ENCODE measurements around the gene CNTN5.

CNTN5 gene

DNA sequence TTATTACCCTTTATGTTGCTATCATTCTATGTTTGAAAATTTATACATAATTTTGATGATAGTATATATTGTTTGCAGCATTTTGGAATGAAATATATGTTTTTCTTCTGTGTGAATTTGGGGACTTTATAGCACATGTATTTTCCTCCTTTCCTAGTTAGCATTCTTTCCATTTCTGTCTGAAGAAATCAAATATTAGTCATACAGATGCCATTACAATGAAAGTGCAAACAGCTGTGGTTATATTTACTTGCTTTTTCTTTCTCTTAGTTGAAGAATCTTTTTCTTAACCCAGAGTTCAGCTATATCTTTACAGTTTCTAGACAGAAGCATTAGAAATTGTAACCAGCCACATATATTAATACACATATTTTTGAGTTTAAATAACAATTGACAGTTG lies 913.3 kb downstream of the CNTN5 start:
- in situ Hi-C loops (cut with MboI; ENCODE audit: low pct_unique_long_range_greater_than_20kb, low sequenced_read_pairs): no loop called here
- DNase-seq: no peak

- in situ Hi-C loops (cut with MboI; ENCODE audit: low pct_unique_long_range_greater_than_20kb, low sequenced_read_pairs): no loop called here
- DNase-seq: no peak
Observed at GRCh38 chr11:99937330-99937729, 916.6 kb downstream of the CNTN5 start.

- in situ Hi-C loops (cut with MboI; ENCODE audit: low pct_unique_long_range_greater_than_20kb, low sequenced_read_pairs): no loop called here
- DNase-seq: no peak
Observed at GRCh38 chr11:99952816-99953215, 932.1 kb downstream of the CNTN5 start.

- in situ Hi-C loops (cut with MboI; ENCODE audit: low pct_unique_long_range_greater_than_20kb, low sequenced_read_pairs): no loop called here
- no peak for DNase-seq
Observed at GRCh38 chr11:99960536-99960935, 939.8 kb downstream of the CNTN5 start.

DNA sequence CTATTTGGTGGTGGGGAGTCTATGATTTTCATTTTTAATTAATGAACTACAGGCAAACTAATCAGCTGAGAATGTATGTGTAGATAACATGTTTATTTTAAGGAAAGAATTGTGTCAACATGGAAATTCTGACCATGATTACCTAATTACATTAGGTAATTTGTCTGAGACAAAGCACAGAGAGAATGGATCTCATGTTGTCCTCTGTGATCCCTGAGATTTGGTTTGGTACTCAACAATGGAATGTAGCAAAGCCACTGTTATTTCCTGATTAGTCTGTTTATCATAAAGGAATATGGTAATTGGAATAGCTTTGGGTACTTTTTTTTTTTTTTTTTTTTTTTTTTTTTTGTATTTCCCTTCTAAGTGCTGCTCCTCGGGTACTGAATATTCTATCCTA lies 947.6 kb downstream of the CNTN5 start:
- no peak for DNase-seq
- in situ Hi-C loops (cut with MboI; ENCODE audit: low pct_unique_long_range_greater_than_20kb, low sequenced_read_pairs): no loop called here

GRCh38 chr11:99973993-99974392 lies 953.2 kb downstream of the CNTN5 start:
- in situ Hi-C loops (cut with MboI; ENCODE audit: low pct_unique_long_range_greater_than_20kb, low sequenced_read_pairs): no loop called here
- no peak for DNase-seq

DNA sequence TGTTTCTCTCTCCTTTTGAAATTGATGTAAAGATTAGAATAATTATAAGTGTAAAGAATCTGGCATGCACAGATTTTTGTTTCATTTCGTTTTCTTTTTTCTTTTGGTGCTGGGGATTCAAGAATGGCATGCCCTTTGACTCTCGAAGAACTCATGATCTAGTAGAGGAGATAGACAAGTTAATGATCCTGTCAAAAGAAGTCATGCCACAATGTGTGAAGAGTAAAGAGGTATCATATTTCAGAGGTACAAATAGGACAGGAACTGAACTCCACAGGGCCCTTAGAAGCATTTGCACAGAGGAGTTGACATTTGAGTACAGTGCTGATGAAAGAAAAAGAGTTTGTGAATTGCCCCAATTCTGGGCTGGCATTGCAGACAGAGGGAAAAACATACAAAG lies 958.3 kb downstream of the CNTN5 start:
- in situ Hi-C loops (cut with MboI; ENCODE audit: low pct_unique_long_range_greater_than_20kb, low sequenced_read_pairs): no loop called here

DNA sequence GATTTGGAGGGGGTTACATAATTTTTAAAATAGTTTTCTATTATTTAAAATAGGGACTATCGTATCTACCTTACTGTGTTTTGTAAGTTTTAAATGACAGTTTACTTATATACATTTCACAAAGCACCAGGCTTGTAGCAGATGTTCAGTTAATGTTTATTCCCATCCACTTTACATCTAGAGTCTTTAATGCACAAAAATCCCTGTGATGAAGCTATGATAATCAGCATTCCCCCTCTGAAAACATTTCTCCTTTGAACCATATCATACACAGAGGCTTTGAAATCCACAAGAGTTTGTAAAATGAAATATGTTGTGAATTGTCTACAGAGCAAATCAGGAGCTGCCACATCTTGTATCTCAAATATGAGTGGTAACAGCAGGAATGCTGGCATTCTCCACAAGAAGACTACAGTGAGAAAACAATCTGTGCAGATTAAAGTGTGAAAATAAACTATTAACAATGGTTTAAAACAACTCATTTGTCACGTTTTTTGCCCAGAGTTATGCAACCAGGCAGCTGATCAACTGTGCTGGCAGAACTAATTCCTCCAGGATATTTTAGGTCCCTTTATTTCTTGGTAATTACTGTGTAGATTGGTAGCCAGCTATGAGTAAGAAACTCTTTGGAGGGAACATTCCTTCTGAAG lies 967.2 kb downstream of the CNTN5 start:
- in situ Hi-C loops (cut with MboI; ENCODE audit: low pct_unique_long_range_greater_than_20kb, low sequenced_read_pairs): no loop called here
- DNase-seq: no peak

More for the DNA sequence above, 958.3 kb downstream of the CNTN5 start:
- DNase-seq: no peak

- in situ Hi-C loops (cut with MboI; ENCODE audit: low pct_unique_long_range_greater_than_20kb, low sequenced_read_pairs): no loop called here
- DNase-seq: no peak
Observed at GRCh38 chr11:99988471-99988837, 967.7 kb downstream of the CNTN5 start.

- in situ Hi-C loops (cut with MboI; ENCODE audit: low pct_unique_long_range_greater_than_20kb, low sequenced_read_pairs): no loop called here
- no peak for DNase-seq
Observed at GRCh38 chr11:100003985-100004384, 983.2 kb downstream of the CNTN5 start.

- DNase-seq: no peak
- in situ Hi-C loops (cut with MboI; ENCODE audit: low pct_unique_long_range_greater_than_20kb, low sequenced_read_pairs): no loop called here
Observed at GRCh38 chr11:100004541-100004940, 983.8 kb downstream of the CNTN5 start.

DNA sequence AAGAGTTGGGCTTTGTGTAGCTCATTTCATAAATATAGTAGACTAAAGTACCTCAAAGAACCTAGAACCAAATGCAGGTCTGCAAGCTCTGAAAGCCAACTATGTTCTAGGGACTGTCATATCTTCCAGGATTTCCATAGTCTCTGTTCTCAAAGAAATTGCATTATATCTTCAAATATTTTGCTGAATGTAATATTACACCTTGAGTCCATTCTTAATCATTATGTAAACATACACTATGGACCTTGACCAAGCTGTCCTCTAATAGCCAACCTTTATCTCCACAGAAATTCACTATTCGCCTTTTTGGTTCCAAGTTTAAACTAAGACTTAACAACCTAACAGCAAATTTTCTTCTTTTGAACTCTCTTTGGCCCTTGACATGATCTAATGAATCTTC lies 987.7 kb downstream of the CNTN5 start:
- in situ Hi-C loops (cut with MboI; ENCODE audit: low pct_unique_long_range_greater_than_20kb, low sequenced_read_pairs): no loop called here
- DNase-seq: no peak

- no peak for DNase-seq
- in situ Hi-C loops (cut with MboI; ENCODE audit: low pct_unique_long_range_greater_than_20kb, low sequenced_read_pairs): no loop called here
Observed at GRCh38 chr11:100009728-100010127, 989.0 kb downstream of the CNTN5 start.

DNA sequence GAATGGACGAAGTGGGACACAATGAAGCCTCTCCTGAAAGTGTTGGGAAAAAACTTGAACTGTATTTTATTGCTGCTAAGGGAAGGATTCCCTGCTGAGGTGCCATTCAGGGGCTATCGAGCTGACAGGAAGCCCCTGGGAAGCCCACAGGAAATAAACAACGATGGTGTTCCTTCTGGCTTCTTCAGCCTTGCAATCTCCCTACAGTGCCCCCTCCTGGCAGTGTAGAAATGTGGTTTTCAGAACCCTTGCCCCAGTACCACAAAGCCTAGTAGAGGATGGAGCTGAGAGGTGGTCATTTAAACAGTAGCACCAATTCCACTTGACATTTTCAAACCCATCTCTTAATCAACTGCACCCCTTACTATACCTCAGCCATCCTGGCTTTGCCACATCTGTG lies 989.6 kb downstream of the CNTN5 start:
- DNase-seq: peak; percentile 4
- in situ Hi-C loops (cut with MboI; ENCODE audit: low pct_unique_long_range_greater_than_20kb, low sequenced_read_pairs): no loop called here

- in situ Hi-C loops (cut with MboI; ENCODE audit: low pct_unique_long_range_greater_than_20kb, low sequenced_read_pairs): no loop called here
- no peak for DNase-seq
Observed at GRCh38 chr11:100011697-100012096, 990.9 kb downstream of the CNTN5 start.

DNA sequence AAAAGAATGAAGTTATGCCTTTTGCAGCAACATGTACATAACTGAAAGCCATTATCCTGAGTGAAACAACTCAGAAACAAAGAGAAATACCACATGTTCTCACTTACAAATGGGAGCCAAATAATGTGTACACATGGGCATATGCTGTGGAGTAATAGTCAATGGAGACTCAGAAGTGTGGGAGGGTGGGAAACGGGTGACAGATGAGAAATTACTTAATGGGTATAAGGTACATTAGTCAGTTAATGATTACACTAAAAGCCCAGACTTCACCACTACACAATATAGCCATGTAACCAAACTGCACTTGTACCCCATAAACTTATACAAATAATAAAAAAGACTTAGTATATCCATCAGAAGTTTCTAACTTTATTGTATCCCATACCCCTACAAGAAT lies 992.3 kb downstream of the CNTN5 start:
- in situ Hi-C loops (cut with MboI; ENCODE audit: low pct_unique_long_range_greater_than_20kb, low sequenced_read_pairs): no loop called here
- DNase-seq: no peak

DNA sequence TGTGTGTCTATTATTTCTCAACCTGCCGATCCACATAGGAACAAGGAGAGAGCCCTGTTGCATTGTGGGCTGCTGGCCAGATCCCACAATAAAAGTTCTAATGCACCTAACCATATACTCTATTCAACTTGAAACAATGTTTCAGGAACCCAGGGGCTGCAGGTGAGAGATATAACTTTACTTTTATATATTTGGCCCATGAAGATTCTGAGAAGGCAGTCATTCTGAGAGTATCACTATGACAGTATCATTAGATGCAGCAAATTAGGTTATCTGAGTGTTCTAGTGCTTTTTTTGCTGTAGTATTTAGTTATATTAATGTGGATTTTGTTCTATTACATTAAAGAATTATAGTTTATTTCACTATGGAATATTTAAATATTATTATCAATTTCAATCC lies 1011.2 kb downstream of the CNTN5 start:
- in situ Hi-C loops (cut with MboI; ENCODE audit: low pct_unique_long_range_greater_than_20kb, low sequenced_read_pairs): no loop called here

DNA sequence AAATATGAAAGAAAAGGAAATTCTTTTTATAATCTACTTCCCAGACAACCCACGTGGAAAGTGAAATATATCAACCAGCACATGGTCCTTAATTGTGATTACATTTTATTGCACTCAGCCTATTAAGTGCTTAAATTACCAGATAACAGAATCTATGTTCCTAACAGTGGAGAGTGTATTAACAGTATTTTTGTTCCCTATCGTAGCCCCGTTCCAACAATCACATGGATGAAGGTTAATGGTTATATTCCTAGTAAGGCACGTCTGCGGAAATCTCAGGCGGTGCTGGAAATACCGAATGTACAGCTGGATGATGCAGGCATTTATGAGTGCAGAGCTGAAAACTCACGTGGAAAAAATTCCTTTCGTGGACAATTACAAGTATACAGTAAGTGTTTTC lies 1040.3 kb downstream of the CNTN5 start:
- in situ Hi-C loops (cut with MboI; ENCODE audit: low pct_unique_long_range_greater_than_20kb, low sequenced_read_pairs): no loop called here
- DNase-seq: no peak

More for the DNA sequence above, 1011.2 kb downstream of the CNTN5 start:
- no peak for DNase-seq

DNA sequence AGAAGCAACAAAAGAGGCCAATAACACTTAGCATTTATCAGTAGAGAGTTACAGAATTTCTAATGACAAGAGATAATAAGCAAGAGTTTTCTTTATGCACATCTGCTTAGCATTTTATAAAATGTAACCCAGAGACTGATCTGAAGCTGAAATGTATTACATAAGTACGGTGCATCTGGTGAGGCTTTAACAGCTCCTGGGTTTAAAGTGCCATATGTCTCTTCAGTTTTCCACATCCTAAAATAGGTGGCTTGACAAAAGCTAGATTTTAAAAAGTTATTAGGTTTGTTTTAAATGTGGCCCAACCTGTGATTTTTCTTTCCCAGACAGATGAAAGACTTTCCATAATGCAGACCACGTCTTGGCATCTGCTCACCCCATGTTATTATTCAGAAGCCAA lies 1045.7 kb downstream of the CNTN5 start:
- no peak for DNase-seq
- in situ Hi-C loops (cut with MboI; ENCODE audit: low pct_unique_long_range_greater_than_20kb, low sequenced_read_pairs): no loop called here

DNA sequence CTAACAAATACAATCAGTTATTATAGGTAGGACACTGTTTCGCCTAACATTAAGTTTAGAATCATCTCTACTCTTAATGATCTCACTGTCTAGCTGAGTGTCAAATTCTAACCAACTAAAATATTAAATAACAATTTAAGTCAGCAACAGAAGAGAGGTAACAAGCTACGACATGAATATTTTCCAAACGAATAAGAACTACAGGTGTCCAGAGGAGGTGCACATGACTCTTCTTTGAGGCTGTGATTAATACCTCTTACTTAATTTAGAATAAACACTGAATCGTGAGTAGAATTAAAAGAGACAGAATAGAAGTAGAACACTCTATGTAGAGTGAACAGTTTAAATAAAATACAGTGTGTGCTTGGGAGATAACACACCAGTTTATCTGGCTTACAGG lies 1047.4 kb downstream of the CNTN5 start:
- in situ Hi-C loops (cut with MboI; ENCODE audit: low pct_unique_long_range_greater_than_20kb, low sequenced_read_pairs): no loop called here
- no peak for DNase-seq

- in situ Hi-C loops (cut with MboI; ENCODE audit: low pct_unique_long_range_greater_than_20kb, low sequenced_read_pairs): no loop called here
- no peak for DNase-seq
Observed at GRCh38 chr11:100072131-100072530, 1051.4 kb downstream of the CNTN5 start.

DNA sequence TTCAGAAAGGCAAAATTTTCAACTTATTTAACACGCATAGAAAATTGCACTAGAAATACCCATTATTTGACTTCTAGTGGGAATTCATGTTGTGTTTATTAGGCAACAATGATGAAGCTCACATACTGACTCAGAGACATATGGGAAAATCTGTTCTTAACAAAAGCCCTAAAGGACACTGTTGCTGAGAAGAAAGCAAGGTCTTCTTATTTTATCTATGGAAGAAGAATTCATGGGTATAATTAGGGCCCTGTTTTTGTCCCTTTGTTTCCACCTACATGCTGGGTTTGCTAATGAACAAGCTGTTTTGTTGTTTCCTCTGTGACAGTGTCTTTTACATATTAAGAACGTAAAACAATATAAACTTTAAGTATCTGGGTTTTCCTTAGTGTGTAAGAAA lies 1059.6 kb downstream of the CNTN5 start:
- DNase-seq: no peak
- in situ Hi-C loops (cut with MboI; ENCODE audit: low pct_unique_long_range_greater_than_20kb, low sequenced_read_pairs): no loop called here

Measured in KBM-7 (cell line).